Effector memory CD8-positive, alpha-beta T cell (primary cell): ENCODE measurements around the gene FETUB.

Source experiments
- ATAC-seq: fragments of 150-1000 bp; cut with Tn5 transposase; replicated peaks from 2 replicates; pipeline ENCODE4 v1.10.0; 2021; ENCODE audit warnings: mild to moderate bottlenecking, moderate library complexity
- DNase-seq, 3 experiments: peaks; one replicate each; pipeline ENCODE4 v3.0.0; 2021
- H3K27ac Mint-ChIP-seq, 2 donors: one replicate each; pipeline ENCODE4 v1.8.0; 2022; ENCODE audit warnings: mild to moderate bottlenecking in 2 of 2, mixed read lengths in 2 of 2, moderate library complexity in 2 of 2
- H3K27me3 Mint-ChIP-seq, 2 donors: one replicate each; pipeline ENCODE4 v1.8.0; 2022; ENCODE audit warnings: mixed read lengths in 2 of 2
- H3K36me3 Mint-ChIP-seq: one replicate; pipeline ENCODE4 v1.8.0; 2022; ENCODE audit warnings: mild to moderate bottlenecking, moderate library complexity, mixed read lengths; ENCODE audit not compliant: insufficient read depth
- H3K4me1 Mint-ChIP-seq, 2 donors: one replicate each; pipeline ENCODE4 v1.8.0; 2022; ENCODE audit warnings: low read depth in 2 of 2, mixed read lengths in 2 of 2
- H3K4me3 Mint-ChIP-seq, 2 donors: one replicate each; pipeline ENCODE4 v1.8.0; 2022; ENCODE audit warnings: mild to moderate bottlenecking in 2 of 2, mixed read lengths in 2 of 2, moderate library complexity in 2 of 2
- H3K9me3 Mint-ChIP-seq, 2 donors: one replicate each; pipeline ENCODE4 v1.8.0; 2022; ENCODE audit warnings: mixed read lengths in 2 of 2

The FETUB gene

GRCh38 chr3:186635532-186635931 is 4.7 kb upstream of the FETUB start:
- no peaks in the 10 kb centered on the region for H3K4me1 Mint-ChIP-seq
- H3K27me3 Mint-ChIP-seq, result peaks cover 23 to 32% of the 10 kb centered on the region in 2 donors
- DNase-seq, result no peak
- no peak for ATAC-seq
- no peaks in the 10 kb centered on the region for H3K9me3 Mint-ChIP-seq
- H3K36me3 Mint-ChIP-seq, result no peaks in the 10 kb centered on the region
- no peak overlapping the region for H3K27ac Mint-ChIP-seq
- H3K4me3 Mint-ChIP-seq, result no peak overlapping the region

DNA sequence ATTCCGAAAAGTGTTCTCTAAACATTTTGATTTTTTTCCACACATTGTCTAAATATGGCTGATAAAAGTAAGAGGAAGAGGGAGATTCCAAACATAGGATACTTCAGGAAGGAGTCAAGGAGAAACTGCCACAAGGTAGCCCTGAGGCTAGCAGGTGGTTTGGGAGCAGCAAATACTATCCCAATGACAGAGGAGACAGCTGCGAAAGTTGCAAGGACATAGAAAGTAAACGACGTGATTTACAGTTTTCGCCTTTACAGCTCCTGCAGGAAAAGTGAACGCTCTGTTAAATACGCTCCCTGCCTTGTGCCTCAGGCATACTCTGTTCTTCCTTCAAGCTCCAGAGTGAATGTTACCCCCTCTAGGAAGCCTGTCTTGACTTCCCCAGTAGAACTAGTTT is 3.7 kb upstream of the FETUB start:
- DNase-seq, result no peak
- peaks cover 19 to 32% of the 10 kb centered on the region in 2 donors for H3K27me3 Mint-ChIP-seq
- H3K4me3 Mint-ChIP-seq, result no peak overlapping the region
- no peak overlapping the region for H3K27ac Mint-ChIP-seq
- H3K4me1 Mint-ChIP-seq, result no peaks in the 10 kb centered on the region
- no peaks in the 10 kb centered on the region for H3K9me3 Mint-ChIP-seq
- no peak for ATAC-seq
- H3K36me3 Mint-ChIP-seq, result no peaks in the 10 kb centered on the region

DNA sequence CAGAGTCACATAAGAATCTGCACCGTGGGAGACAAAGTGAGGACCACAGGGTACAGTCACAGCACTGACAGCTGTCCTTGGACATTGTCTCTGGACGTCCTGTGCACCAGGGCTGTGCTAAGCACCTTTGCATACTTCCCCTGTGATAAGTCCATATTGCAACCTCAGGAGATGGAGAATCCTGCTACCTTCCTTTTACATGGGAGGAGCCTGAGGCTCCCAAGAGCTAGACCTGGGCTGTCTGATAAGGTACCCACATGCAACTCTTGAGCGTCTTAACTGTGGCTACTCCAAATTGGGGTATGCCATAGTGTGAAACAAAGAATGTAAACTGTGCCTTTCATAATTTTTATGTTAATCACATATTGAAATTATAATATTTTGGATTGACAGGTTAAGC is 2.5 kb upstream of the FETUB start:
- H3K27ac Mint-ChIP-seq, result no peak overlapping the region
- H3K4me1 Mint-ChIP-seq, result no peaks in the 10 kb centered on the region
- ATAC-seq (no peak), DNase-seq (no peak)
- no peak overlapping the region for H3K4me3 Mint-ChIP-seq
- H3K36me3 Mint-ChIP-seq, result no peaks in the 10 kb centered on the region
- no peaks in the 10 kb centered on the region for H3K9me3 Mint-ChIP-seq
- H3K27me3 Mint-ChIP-seq, result peaks cover 19 to 32% of the 10 kb centered on the region in 2 donors

DNA sequence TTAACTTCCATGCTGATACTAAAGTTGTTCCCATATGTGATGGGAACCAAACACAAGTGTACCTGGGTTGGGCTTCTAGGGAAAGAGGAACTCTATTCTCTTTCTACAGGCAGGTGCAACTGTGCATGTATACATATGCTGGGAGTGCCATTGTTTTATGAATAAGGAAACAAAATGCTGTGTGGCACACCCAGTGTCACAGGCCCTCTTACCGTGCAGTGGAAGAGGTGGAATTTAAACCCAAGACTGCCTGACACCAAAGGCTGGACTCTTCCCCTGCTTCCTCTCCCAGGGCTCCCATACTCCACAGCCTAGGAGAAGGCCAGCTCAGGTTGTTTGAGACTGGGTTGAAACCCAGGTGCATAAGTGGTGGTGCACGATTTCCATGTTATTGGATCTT is 1.9 kb upstream of the FETUB start:
- H3K27me3 Mint-ChIP-seq, result peaks cover 19 to 32% of the 10 kb centered on the region in 2 donors
- peak overlapping the region in 1 of 2 donors; percentile 25 for H3K27ac Mint-ChIP-seq
- H3K4me1 Mint-ChIP-seq, result no peaks in the 10 kb centered on the region
- H3K36me3 Mint-ChIP-seq, result no peaks in the 10 kb centered on the region
- H3K4me3 Mint-ChIP-seq, result no peak overlapping the region
- no peak for ATAC-seq
- no peaks in the 10 kb centered on the region for H3K9me3 Mint-ChIP-seq
- no peak for DNase-seq

DNA sequence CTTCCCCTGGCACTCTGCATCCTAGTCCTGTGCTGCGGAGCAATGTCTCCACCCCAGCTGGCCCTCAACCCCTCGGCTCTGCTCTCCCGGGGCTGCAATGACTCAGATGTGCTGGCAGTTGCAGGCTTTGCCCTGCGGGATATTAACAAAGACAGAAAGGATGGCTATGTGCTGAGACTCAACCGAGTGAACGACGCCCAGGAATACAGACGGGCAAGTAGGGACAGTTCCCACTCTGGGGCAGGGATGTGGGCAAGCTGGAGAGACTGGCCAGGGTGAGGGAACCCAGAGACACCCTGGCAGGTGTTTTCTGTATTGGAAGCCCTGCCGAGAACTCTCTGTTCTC is 247 bp downstream of the FETUB start:
- Mint-ChIP-seq H3K4me3 (no peak overlapping the region), H3K9me3 (no peaks in the 10 kb centered on the region), H3K36me3 (peaks cover 3% of the 10 kb centered on the region), H3K4me1 (peaks cover 0 to 2% of the 10 kb centered on the region in 2 donors), H3K27me3 (peaks cover 19 to 32% of the 10 kb centered on the region in 2 donors), H3K27ac (no peak overlapping the region)
- ATAC-seq, result no peak
- no peak for DNase-seq

DNA sequence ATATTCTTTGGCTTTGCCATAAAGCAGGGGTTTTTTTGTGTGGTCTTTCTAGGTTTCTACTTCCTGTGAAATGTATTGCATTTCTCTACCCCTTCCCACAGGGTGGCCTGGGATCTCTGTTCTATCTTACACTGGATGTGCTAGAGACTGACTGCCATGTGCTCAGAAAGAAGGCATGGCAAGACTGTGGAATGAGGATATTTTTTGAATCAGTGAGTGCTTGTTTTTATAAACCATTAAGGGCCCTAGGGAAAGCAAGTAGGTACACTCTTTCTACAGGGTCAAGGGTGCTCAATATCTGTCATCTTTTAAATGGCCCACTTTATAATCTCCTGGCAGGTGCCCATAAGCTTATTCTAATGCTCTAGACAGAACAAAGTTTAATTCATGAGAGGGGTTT is 730 bp downstream of the FETUB start:
- peaks cover 19 to 33% of the 10 kb centered on the region in 2 donors for H3K27me3 Mint-ChIP-seq
- peaks cover 0 to 2% of the 10 kb centered on the region in 2 donors for H3K4me1 Mint-ChIP-seq
- ATAC-seq (no peak), DNase-seq (no peak)
- H3K9me3 Mint-ChIP-seq, result no peaks in the 10 kb centered on the region
- no peak overlapping the region for H3K4me3 Mint-ChIP-seq
- no peak overlapping the region for H3K27ac Mint-ChIP-seq
- peaks cover 3% of the 10 kb centered on the region for H3K36me3 Mint-ChIP-seq

DNA sequence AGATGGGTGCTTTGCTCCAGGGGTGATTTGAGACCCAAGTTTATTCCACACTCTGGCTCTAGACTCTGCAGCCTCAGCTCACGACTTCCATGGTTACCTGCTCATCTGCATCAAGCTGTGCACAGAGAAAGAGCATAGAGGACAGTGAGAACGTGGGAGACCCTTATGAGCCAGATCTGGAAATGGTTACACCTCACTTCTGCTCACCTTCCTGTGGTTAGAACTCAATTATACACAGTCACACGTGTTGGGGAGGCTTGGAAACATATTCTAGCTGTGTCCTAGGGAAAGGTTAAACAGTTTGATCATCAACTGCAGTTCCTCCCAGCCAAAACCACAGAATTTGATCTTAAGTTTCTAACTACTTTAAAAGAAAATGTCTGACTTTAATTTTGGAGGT is 1.8 kb downstream of the FETUB start:
- ATAC-seq, result no peak
- H3K27ac Mint-ChIP-seq, result no peak overlapping the region
- H3K4me1 Mint-ChIP-seq, result peaks cover 0 to 2% of the 10 kb centered on the region in 2 donors
- H3K9me3 Mint-ChIP-seq, result no peaks in the 10 kb centered on the region
- no peak for DNase-seq
- peaks cover 10 to 30% of the 10 kb centered on the region in 2 donors for H3K27me3 Mint-ChIP-seq
- no peak overlapping the region for H3K4me3 Mint-ChIP-seq
- peaks cover 3% of the 10 kb centered on the region for H3K36me3 Mint-ChIP-seq

- DNase-seq, result no peak
- Mint-ChIP-seq H3K36me3 (peaks cover 3% of the 10 kb centered on the region), H3K27me3 (peaks cover 10 to 21% of the 10 kb centered on the region in 2 donors), H3K4me3 (no peak overlapping the region), H3K4me1 (peaks cover 0 to 2% of the 10 kb centered on the region in 2 donors), H3K27ac (no peak overlapping the region), H3K9me3 (no peaks in the 10 kb centered on the region)
- peak; percentile 69 for ATAC-seq
Observed at GRCh38 chr3:186643493-186643892, 3.3 kb downstream of the FETUB start.

- no peak for DNase-seq
- Mint-ChIP-seq H3K9me3 (no peaks in the 10 kb centered on the region), H3K27ac (no peak overlapping the region), H3K4me1 (peaks cover 0 to 2% of the 10 kb centered on the region in 2 donors), H3K4me3 (no peak overlapping the region), H3K27me3 (peaks cover 10 to 17% of the 10 kb centered on the region in 2 donors), H3K36me3 (peaks cover 3% of the 10 kb centered on the region)
- ATAC-seq, result no peak
Observed at GRCh38 chr3:186644683-186645082, 4.5 kb downstream of the FETUB start.

DNA sequence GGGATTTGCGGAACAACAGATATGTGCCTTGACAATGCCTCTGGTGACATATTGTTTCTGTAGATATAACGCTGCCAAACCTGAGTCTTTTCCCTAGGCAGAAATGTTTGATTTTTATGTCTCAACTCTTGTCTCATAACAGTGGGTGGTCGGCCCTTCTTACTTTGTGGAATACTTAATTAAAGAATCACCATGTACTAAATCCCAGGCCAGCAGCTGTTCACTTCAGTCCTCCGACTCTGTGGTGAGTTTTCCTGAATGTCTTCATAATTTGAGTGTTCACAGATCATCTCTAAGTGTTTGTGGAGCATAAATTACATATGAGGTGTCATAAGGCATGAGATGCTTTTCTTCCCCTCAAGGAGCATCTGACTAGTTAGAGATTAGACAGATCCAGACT is 5.9 kb downstream of the FETUB start:
- Mint-ChIP-seq H3K4me1 (peaks cover 0 to 2% of the 10 kb centered on the region in 2 donors), H3K27ac (no peak overlapping the region), H3K4me3 (no peak overlapping the region)

DNA sequence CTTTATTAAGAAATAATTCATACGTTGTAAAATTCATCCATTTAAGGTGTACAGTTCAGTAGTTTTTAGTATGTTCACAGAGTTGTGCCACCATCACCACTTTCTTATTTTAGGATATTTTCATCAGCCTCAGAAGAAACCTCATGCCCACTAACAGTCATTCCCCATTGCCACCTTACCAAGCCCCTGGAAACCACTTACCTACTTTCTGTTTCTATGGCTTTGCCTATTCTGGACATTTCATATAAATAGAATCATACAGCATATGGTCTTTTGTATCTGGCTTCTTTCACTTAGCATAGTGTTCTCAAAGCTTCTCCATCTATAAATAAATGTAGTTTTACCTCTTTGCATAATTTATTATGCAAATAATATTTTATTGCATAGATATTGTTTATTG is 6.6 kb downstream of the FETUB start:
- Mint-ChIP-seq H3K36me3 (peaks cover 3% of the 10 kb centered on the region), H3K27ac (no peak overlapping the region), H3K9me3 (no peaks in the 10 kb centered on the region), H3K4me3 (no peak overlapping the region), H3K27me3 (peaks cover 0 to 6% of the 10 kb centered on the region in 2 donors), H3K4me1 (peaks cover 0 to 2% of the 10 kb centered on the region in 2 donors)
- ATAC-seq, result no peak
- no peak for DNase-seq

More for the DNA sequence above, 5.9 kb downstream of the FETUB start:
- no peak for DNase-seq
- ATAC-seq, result no peak
- Mint-ChIP-seq H3K36me3 (peaks cover 3% of the 10 kb centered on the region), H3K27me3 (peaks cover 0 to 8% of the 10 kb centered on the region in 2 donors), H3K9me3 (no peaks in the 10 kb centered on the region)

DNA sequence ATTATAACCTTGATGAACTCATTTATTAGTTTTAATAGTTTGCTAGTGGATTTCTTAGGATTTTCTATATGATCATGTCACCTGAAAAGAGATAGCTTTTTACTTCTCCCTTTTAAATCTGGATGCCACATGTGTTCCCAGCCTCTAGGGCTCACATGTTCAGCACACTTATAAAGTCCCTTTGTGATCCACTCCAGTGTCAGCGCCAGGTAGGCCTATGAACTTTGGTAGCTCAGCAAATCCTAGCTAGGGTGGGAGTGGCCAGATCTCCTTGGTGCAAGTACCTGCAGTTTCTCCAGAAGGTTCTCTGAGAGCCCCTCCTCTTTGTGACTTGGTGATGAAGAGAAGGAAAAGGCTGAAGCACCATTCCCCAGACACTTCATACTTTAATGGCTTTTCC is 8.7 kb downstream of the FETUB start:
- ATAC-seq, result no peak
- DNase-seq, result no peak
- Mint-ChIP-seq H3K4me3 (no peak overlapping the region), H3K27me3 (peaks cover 6 to 15% of the 10 kb centered on the region in 2 donors), H3K36me3 (peaks cover 3% of the 10 kb centered on the region), H3K27ac (no peak overlapping the region), H3K9me3 (no peaks in the 10 kb centered on the region), H3K4me1 (no peaks in the 10 kb centered on the region)

DNA sequence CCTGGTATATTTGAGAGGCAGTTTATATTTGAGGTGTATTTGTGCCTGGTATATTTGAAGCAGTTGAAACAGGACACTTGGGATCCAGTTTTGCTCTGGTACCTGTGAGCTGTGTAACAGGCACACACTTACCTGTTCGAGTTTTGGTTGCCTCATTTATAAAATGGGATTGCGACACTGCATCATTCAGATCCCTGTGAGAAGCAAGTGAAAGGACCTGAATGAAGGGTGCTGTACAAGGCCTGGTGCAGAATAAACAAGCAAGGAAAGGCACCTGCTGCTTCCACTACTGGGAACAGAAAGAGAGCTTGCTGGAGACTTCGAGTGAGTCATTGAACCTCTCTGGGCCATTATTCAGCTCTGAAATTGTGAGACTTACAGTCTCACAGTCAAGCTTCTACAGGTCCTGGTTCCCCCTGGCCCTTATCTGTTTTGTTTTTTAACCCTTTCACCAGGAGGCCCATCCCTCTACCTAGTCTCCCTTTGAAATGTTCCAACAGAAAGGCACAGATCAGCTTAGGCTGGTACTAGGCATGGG is 11.5 kb downstream of the FETUB start:
- Mint-ChIP-seq H3K36me3 (no peaks in the 10 kb centered on the region), H3K27me3 (peaks cover 0 to 24% of the 10 kb centered on the region in 2 donors), H3K4me3 (no peak overlapping the region), H3K4me1 (no peaks in the 10 kb centered on the region), H3K9me3 (no peaks in the 10 kb centered on the region), H3K27ac (no peak overlapping the region)
- no peak for ATAC-seq
- DNase-seq, result no peak

DNA sequence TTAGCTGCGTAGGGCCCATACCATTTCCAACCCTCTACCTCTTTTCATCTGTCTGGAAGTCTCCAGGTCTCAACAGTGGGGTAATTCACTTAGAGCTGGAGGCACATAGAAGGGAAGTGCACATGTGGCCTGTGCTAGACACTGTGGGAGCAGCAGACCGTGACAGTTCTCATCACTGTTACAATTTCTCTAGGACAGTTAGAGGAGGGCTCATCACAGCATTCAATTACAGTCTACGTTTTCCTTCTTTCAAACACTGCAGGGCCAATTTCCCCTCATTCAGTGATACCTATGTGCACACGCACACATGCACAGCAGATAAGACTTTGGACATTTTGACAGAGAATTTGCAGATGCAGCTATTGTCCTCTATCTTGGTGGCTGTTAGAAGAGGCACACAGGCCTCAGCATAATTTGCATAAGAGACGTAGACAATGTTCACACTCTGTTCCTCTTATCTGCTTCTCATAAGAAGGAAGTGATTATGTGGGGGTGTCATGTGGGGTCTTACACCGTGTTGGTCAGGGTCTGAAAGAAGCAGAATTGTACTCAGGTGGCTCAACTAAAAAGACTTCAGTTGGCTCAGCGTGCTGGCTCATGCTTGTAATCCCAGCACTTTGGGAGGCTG is 13.0 kb downstream of the FETUB start:
- Mint-ChIP-seq H3K27me3 (peaks cover 4 to 33% of the 10 kb centered on the region in 2 donors), H3K9me3 (no peaks in the 10 kb centered on the region), H3K36me3 (no peaks in the 10 kb centered on the region), H3K27ac (no peak overlapping the region), H3K4me3 (no peak overlapping the region), H3K4me1 (no peaks in the 10 kb centered on the region)
- ATAC-seq, result peak; percentile 35
- no peak for DNase-seq
